ENCODE data around the gene SLC2A4.

SLC2A4 gene

DNA sequence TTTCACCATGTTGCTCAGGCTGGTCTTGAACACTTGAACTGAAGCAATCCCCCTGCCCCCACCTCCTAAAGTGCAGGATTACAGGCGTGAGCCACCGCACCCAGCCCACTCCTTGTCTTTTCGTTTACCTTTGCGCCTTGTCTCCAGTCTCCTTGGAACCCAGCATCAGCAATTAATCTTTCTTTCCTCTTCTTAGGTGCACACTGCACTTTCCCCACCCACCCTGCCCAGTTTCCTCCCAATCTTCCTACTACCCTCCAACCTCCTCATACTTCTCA, 17.8 kb upstream of the SLC2A4 start:
- Histone ChIP-seq H3K9ac (ENCODE audit: low read depth in 1 of 2, low read length in 2 of 2) (peak overlapping the region; percentile 94 to 98), H3K36me3 (ENCODE audit: control insufficient read depth in 1 of 2, insufficient read depth in 2 of 2, low read length in 2 of 2) (peaks cover 10 to 14% of the 10 kb centered on the region in 2 donors), H3K4me3 (ENCODE audit: low read depth in 1 of 2, low read length in 2 of 2) (peak overlapping the region; percentile 85 to 94), H3K4me1 (ENCODE audit: control insufficient read depth in 1 of 2, insufficient read depth in 2 of 2, low read length in 2 of 2) (peaks cover 7 to 25% of the 10 kb centered on the region in 2 donors), H3K9me3 (ENCODE audit: control insufficient read depth in 1 of 2, low read length in 2 of 2) (no peaks in the 10 kb centered on the region), H3K27me3 (ENCODE audit: control insufficient read depth in 1 of 2, insufficient read depth in 2 of 2, low read length in 2 of 2) (peaks cover 0 to 12% of the 10 kb centered on the region in 2 donors), H3K27ac (ENCODE audit: low read depth, low read length) (peak overlapping the region; percentile 91)

DNA sequence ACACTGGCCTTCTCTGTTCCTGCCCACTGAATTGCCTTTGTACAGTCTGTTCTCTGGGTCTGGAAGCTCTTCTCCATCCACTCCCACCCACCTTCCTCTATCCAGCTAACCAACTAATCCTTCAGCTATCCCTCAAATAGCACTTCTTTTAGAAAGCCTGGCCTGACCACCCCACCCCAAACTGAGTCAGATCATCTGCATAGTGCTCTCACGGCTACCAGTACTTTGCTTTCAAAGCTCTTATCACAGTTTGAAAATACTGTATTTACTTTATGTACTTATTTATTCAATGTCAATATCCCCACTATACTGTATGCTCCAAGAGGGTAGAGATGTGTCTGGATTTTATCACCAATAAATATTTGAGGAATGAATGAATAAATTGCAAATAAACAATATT, 14.7 kb upstream of the SLC2A4 start:
- Histone ChIP-seq H3K36me3 (ENCODE audit: control insufficient read depth in 1 of 2, insufficient read depth in 2 of 2, low read length in 2 of 2) (no peaks in the 10 kb centered on the region), H3K4me3 (ENCODE audit: low read depth in 1 of 2, low read length in 2 of 2) (no peak overlapping the region), H3K27ac (ENCODE audit: low read depth, low read length) (no peak overlapping the region), H3K27me3 (ENCODE audit: control insufficient read depth in 1 of 2, insufficient read depth in 2 of 2, low read length in 2 of 2) (peaks cover 0 to 12% of the 10 kb centered on the region in 2 donors), H3K4me1 (ENCODE audit: control insufficient read depth in 1 of 2, insufficient read depth in 2 of 2, low read length in 2 of 2) (peaks cover 0 to 14% of the 10 kb centered on the region in 2 donors), H3K9ac (ENCODE audit: low read depth in 1 of 2, low read length in 2 of 2) (no peak overlapping the region), H3K9me3 (ENCODE audit: control insufficient read depth in 1 of 2, low read length in 2 of 2) (no peaks in the 10 kb centered on the region)

DNA sequence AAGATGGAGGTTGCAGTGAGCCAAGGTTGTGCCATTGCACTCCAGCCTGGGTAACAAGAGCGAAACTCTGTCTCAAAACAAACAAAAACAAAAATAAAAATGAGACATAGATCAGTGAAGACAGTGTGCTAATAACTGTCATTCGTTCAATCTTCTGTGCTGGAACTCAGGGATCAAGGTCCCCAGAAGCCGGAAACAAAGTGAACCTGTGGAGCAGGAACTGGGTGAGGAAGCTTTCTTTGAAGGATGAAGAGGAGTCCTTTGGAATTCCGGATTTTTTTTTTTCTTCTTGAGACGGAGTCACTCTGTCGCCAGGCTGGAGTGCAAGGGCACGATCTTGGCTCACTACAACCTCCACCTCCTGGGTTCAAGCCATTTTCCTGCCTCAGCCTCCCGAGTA, 2.1 kb upstream of the SLC2A4 start:
- Histone ChIP-seq H3K27ac (ENCODE audit: low read depth, low read length) (no peak overlapping the region), H3K9ac (ENCODE audit: low read depth in 1 of 2, low read length in 2 of 2) (no peak overlapping the region), H3K36me3 (ENCODE audit: control insufficient read depth in 1 of 2, insufficient read depth in 2 of 2, low read length in 2 of 2) (no peaks in the 10 kb centered on the region), H3K4me1 (ENCODE audit: control insufficient read depth in 1 of 2, insufficient read depth in 2 of 2, low read length in 2 of 2) (peaks cover 21 to 35% of the 10 kb centered on the region in 2 donors), H3K4me3 (ENCODE audit: low read depth in 1 of 2, low read length in 2 of 2) (peak overlapping the region in 1 of 2 donors; percentile 80), H3K9me3 (ENCODE audit: control insufficient read depth in 1 of 2, low read length in 2 of 2) (no peaks in the 10 kb centered on the region), H3K27me3 (ENCODE audit: control insufficient read depth in 1 of 2, insufficient read depth in 2 of 2, low read length in 2 of 2) (peaks cover 0 to 13% of the 10 kb centered on the region in 2 donors)

GRCh38 chr17:7280519-7281073, 922 bp upstream of the SLC2A4 start:
- Histone ChIP-seq H3K4me3 (ENCODE audit: low read depth in 1 of 2, low read length in 2 of 2) (peak overlapping the region; percentile 77 to 80), H3K9me3 (ENCODE audit: control insufficient read depth in 1 of 2, low read length in 2 of 2) (no peaks in the 10 kb centered on the region), H3K4me1 (ENCODE audit: control insufficient read depth in 1 of 2, insufficient read depth in 2 of 2, low read length in 2 of 2) (peaks cover 21 to 35% of the 10 kb centered on the region in 2 donors), H3K27me3 (ENCODE audit: control insufficient read depth in 1 of 2, insufficient read depth in 2 of 2, low read length in 2 of 2) (peaks cover 0 to 13% of the 10 kb centered on the region in 2 donors), H3K36me3 (ENCODE audit: control insufficient read depth in 1 of 2, insufficient read depth in 2 of 2, low read length in 2 of 2) (no peaks in the 10 kb centered on the region), H3K9ac (ENCODE audit: low read depth in 1 of 2, low read length in 2 of 2) (peak overlapping the region; percentile 67 to 84), H3K27ac (ENCODE audit: low read depth, low read length) (peak overlapping the region; percentile 72)

GRCh38 chr17:7281953-7282751, 634 bp downstream of the SLC2A4 start:
- Histone ChIP-seq H3K27ac (ENCODE audit: low read depth, low read length) (no peak overlapping the region), H3K36me3 (ENCODE audit: control insufficient read depth in 1 of 2, insufficient read depth in 2 of 2, low read length in 2 of 2) (no peaks in the 10 kb centered on the region), H3K27me3 (ENCODE audit: control insufficient read depth in 1 of 2, insufficient read depth in 2 of 2, low read length in 2 of 2) (peaks cover 0 to 13% of the 10 kb centered on the region in 2 donors), H3K4me1 (ENCODE audit: control insufficient read depth in 1 of 2, insufficient read depth in 2 of 2, low read length in 2 of 2) (peaks cover 21 to 35% of the 10 kb centered on the region in 2 donors), H3K9me3 (ENCODE audit: control insufficient read depth in 1 of 2, low read length in 2 of 2) (no peaks in the 10 kb centered on the region), H3K9ac (ENCODE audit: low read depth in 1 of 2, low read length in 2 of 2) (peak overlapping the region; percentile 26 to 48), H3K4me3 (ENCODE audit: low read depth in 1 of 2, low read length in 2 of 2) (peak overlapping the region; percentile 56 to 77)

DNA sequence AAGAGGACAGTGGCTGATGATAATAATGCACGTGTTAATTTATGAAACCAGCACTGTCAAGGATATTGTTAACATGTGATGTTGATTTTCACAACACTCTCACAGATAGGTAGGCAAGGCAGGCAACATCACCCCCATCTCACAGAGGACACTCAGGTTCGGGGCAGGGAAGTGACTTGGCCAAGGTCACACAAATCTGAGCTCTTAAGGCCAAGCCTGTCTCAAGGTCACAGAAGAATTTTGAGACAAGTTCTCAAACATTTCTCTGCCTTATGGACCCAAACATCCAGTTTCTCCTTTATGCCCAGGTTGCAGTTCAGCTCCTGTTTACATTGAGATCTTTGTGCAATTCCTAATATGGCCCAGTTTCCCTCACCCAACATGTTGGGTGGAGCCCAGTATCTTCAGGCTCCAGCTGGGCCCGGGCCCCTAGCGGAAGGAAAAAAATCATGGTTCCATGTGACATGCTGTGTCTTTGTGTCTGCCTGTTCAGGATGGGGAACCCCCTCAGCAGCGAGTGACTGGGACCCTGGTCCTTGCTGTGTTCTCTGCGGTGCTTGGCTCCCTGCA, 1.3 kb downstream of the SLC2A4 start:
- no peak overlapping the region for H3K27ac ChIP-seq (ENCODE audit: low read depth, low read length)
- H3K4me1 ChIP-seq (ENCODE audit: control insufficient read depth in 1 of 2, insufficient read depth in 2 of 2, low read length in 2 of 2), result peaks cover 21 to 35% of the 10 kb centered on the region in 2 donors
- H3K4me3 ChIP-seq (ENCODE audit: low read depth in 1 of 2, low read length in 2 of 2), result peak overlapping the region in 1 of 2 donors; percentile 56

DNA sequence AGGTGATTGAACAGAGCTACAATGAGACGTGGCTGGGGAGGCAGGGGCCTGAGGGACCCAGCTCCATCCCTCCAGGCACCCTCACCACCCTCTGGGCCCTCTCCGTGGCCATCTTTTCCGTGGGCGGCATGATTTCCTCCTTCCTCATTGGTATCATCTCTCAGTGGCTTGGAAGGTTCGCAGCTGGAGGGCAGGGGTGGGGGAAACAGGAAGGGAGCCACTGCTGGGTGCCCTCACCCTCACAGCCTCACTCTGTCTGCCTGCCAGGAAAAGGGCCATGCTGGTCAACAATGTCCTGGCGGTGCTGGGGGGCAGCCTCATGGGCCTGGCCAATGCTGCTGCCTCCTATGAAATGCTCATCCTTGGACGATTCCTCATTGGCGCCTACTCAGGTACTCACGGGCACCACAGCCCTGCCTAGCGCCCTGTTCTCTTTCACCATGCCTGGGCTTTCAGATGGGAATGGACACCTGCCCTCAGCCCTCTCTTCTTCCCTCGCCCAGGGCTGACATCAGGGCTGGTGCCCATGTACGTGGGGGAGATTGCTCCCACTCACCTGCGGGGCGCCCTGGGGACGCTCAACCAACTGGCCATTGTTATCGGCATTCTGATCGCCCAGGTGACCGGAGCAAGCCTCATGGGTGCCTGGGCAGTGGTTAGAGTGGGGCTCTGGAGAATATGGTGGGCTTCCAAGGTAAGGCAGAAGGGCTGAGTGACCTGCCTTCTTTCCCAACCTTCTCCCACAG, 2.1 kb downstream of the SLC2A4 start:
- no peaks in the 10 kb centered on the region for H3K36me3 ChIP-seq (ENCODE audit: control insufficient read depth in 1 of 2, insufficient read depth in 2 of 2, low read length in 2 of 2)
- no peak overlapping the region for H3K9ac ChIP-seq (ENCODE audit: low read depth in 1 of 2, low read length in 2 of 2)
- no peak overlapping the region for H3K4me3 ChIP-seq (ENCODE audit: low read depth in 1 of 2, low read length in 2 of 2)
- H3K4me1 ChIP-seq (ENCODE audit: control insufficient read depth in 1 of 2, insufficient read depth in 2 of 2, low read length in 2 of 2), result peaks cover 21 to 35% of the 10 kb centered on the region in 2 donors
- H3K27me3 ChIP-seq (ENCODE audit: control insufficient read depth in 1 of 2, insufficient read depth in 2 of 2, low read length in 2 of 2), result peaks cover 0 to 13% of the 10 kb centered on the region in 2 donors
- no peaks in the 10 kb centered on the region for H3K9me3 ChIP-seq (ENCODE audit: control insufficient read depth in 1 of 2, low read length in 2 of 2)
- no peak overlapping the region for H3K27ac ChIP-seq (ENCODE audit: low read depth, low read length)

More for the DNA sequence above, 1.3 kb downstream of the SLC2A4 start:
- Histone ChIP-seq H3K9me3 (ENCODE audit: control insufficient read depth in 1 of 2, low read length in 2 of 2) (no peaks in the 10 kb centered on the region), H3K9ac (ENCODE audit: low read depth in 1 of 2, low read length in 2 of 2) (peak overlapping the region in 1 of 2 donors; percentile 26), H3K36me3 (ENCODE audit: control insufficient read depth in 1 of 2, insufficient read depth in 2 of 2, low read length in 2 of 2) (no peaks in the 10 kb centered on the region), H3K27me3 (ENCODE audit: control insufficient read depth in 1 of 2, insufficient read depth in 2 of 2, low read length in 2 of 2) (peaks cover 0 to 13% of the 10 kb centered on the region in 2 donors)

DNA sequence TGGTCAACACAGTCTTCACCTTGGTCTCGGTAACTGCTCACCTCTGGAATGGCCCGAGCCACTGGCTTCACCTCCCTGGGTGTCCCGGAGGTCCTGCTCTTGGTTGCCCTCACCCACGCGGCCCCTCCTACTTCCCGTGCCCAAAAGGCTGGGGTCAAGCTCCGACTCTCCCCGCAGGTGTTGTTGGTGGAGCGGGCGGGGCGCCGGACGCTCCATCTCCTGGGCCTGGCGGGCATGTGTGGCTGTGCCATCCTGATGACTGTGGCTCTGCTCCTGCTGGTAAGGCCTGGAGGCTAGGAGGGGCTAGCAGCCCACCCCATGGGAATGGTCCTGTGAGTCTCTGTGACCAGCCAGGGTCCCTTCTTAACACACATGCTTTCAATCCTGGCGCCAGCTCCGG, 3.4 kb downstream of the SLC2A4 start:
- Histone ChIP-seq H3K9me3 (ENCODE audit: control insufficient read depth in 1 of 2, low read length in 2 of 2) (no peaks in the 10 kb centered on the region), H3K36me3 (ENCODE audit: control insufficient read depth in 1 of 2, insufficient read depth in 2 of 2, low read length in 2 of 2) (no peaks in the 10 kb centered on the region), H3K27me3 (ENCODE audit: control insufficient read depth in 1 of 2, insufficient read depth in 2 of 2, low read length in 2 of 2) (peaks cover 0 to 13% of the 10 kb centered on the region in 2 donors), H3K27ac (ENCODE audit: low read depth, low read length) (no peak overlapping the region), H3K4me3 (ENCODE audit: low read depth in 1 of 2, low read length in 2 of 2) (no peak overlapping the region), H3K4me1 (ENCODE audit: control insufficient read depth in 1 of 2, insufficient read depth in 2 of 2, low read length in 2 of 2) (peaks cover 20 to 28% of the 10 kb centered on the region in 2 donors), H3K9ac (ENCODE audit: low read depth in 1 of 2, low read length in 2 of 2) (no peak overlapping the region)

- Histone ChIP-seq H3K9ac (ENCODE audit: low read depth in 1 of 2, low read length in 2 of 2) (no peak overlapping the region), H3K27ac (ENCODE audit: low read depth, low read length) (no peak overlapping the region), H3K4me3 (ENCODE audit: low read depth in 1 of 2, low read length in 2 of 2) (no peak overlapping the region), H3K27me3 (ENCODE audit: control insufficient read depth in 1 of 2, insufficient read depth in 2 of 2, low read length in 2 of 2) (peaks cover 0 to 13% of the 10 kb centered on the region in 2 donors), H3K4me1 (ENCODE audit: control insufficient read depth in 1 of 2, insufficient read depth in 2 of 2, low read length in 2 of 2) (peaks cover 14 to 20% of the 10 kb centered on the region in 2 donors), H3K9me3 (ENCODE audit: control insufficient read depth in 1 of 2, low read length in 2 of 2) (no peaks in the 10 kb centered on the region), H3K36me3 (ENCODE audit: control insufficient read depth in 1 of 2, insufficient read depth in 2 of 2, low read length in 2 of 2) (no peaks in the 10 kb centered on the region)
Measured at GRCh38 chr17:7285679-7286078, 4.2 kb downstream of the SLC2A4 start.

Data from duodenal mucosa (tissue), 2 donors.